ENCODE data around the gene WDR27.

WDR27 gene

DNA sequence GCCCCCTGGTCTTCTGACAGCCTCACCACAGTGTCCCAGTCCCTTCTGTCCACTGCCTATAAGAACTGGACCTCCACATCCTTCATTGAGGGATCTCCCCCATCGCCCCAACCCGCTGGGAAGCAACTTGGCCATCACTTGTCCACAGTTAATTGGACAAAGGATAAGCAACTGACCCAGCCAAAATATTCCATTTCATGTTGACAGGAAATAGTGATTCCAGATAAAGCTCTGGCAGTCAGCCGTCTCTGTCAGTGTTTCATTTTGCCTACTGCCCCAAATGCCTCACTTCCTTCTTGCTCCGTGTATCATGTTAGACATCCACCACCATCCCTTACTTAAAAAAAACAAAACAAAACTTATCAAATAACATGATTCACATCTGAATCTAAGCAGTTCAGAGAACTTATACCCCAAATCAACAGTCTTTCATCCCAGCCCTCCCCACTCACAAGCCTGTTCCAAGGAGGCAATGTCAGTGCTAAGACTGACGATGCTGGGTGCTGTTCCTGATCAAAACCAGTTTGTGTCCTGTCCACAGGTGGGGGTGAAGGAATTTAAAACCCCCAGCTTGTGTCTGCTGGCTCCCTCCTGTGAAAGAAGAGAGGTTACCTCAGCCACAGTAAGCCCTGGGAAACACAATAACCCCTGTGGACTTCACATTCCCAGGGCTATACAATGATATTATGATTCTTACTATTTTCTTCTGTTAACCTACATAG lies 162.5 kb downstream of the WDR27 start:
- Histone ChIP-seq H3K36me3 (ENCODE audit: insufficient read depth, low read length) (no peaks in the 10 kb centered on the region), H3K9me3 (ENCODE audit: insufficient read depth, low read depth, low read length) (peaks cover 9% of the 10 kb centered on the region; the same call in 1 of the 2 replicates), H3K9me2 (replicated peaks; ENCODE audit: low read depth, low read length) (no peaks in the 10 kb centered on the region), H3K27me3 (ENCODE audit: insufficient read depth, low read length, poor library complexity, severe bottlenecking) (no peaks in the 10 kb centered on the region), H4K20me1 (ENCODE audit: insufficient read depth, low read length, poor library complexity, severe bottlenecking) (no peaks in the 10 kb centered on the region), H3K4me1 (ENCODE audit: insufficient read depth, low read length, poor library complexity, severe bottlenecking) (no peaks in the 10 kb centered on the region), H3K4me3 (ENCODE audit: low read length, poor library complexity, severe bottlenecking) (no peak overlapping the region), H3F3A (ENCODE audit: low read depth) (no peaks in the 10 kb centered on the region), H3K79me2 (ENCODE audit: insufficient read depth, low read length) (no peaks in the 10 kb centered on the region), H2AFZ (ENCODE audit: low read length) (no peak overlapping the region), H3K9ac (ENCODE audit: low read depth, low read length, poor library complexity, severe bottlenecking) (no peak overlapping the region), H3K4me2 (ENCODE audit: low read depth, low read length, poor library complexity, severe bottlenecking) (no peak overlapping the region)
- TF ChIP-seq, protein P1, sequence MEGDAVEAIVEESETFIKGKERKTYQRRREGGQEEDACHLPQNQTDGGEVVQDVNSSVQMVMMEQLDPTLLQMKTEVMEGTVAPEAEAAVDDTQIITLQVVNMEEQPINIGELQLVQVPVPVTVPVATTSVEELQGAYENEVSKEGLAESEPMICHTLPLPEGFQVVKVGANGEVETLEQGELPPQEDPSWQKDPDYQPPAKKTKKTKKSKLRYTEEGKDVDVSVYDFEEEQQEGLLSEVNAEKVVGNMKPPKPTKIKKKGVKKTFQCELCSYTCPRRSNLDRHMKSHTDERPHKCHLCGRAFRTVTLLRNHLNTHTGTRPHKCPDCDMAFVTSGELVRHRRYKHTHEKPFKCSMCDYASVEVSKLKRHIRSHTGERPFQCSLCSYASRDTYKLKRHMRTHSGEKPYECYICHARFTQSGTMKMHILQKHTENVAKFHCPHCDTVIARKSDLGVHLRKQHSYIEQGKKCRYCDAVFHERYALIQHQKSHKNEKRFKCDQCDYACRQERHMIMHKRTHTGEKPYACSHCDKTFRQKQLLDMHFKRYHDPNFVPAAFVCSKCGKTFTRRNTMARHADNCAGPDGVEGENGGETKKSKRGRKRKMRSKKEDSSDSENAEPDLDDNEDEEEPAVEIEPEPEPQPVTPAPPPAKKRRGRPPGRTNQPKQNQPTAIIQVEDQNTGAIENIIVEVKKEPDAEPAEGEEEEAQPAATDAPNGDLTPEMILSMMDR (conservative IDR thresholded peaks at IDR 0.05; ENCODE audit: low read length), result no peak
- TF ChIP-seq EZH2phosphoT487 (IDR thresholded peaks at IDR 0.05; ENCODE audit: borderline replicate concordance), result no peak

- H3K4me2 ChIP-seq (ENCODE audit: low read depth, low read length, poor library complexity, severe bottlenecking), result no peak overlapping the region
Observed at GRCh38 chr6:169536446-169537170, 165.2 kb downstream of the WDR27 start.

DNA sequence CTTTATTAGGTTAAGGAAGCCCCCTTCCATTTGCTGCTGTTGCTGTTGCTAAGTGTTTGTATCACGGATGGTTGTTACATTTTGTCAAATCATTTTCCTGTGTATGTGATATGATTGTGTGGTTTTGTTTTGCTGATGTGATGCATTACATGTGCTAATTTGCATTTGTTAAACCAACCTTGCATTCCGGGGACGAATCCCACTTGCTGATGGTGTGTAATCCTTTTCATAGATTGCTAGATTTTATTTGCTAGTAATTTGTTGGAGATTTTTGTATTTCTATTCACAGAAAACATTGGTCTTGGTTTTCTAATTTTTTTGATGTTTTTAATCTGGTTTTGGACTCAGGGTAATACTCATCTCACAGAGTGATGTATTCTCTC lies 167.8 kb downstream of the WDR27 start:
- H3K9ac ChIP-seq (ENCODE audit: low read depth, low read length, poor library complexity, severe bottlenecking), result no peak overlapping the region
- no peaks in the 10 kb centered on the region for H4K20me1 ChIP-seq (ENCODE audit: insufficient read depth, low read length, poor library complexity, severe bottlenecking)
- TF ChIP-seq, protein P1 (conservative IDR thresholded peaks at IDR 0.05; ENCODE audit: low read length), result no peak
- no peak for TF ChIP-seq EZH2phosphoT487 (IDR thresholded peaks at IDR 0.05; ENCODE audit: borderline replicate concordance)
- no peaks in the 10 kb centered on the region for H3K4me1 ChIP-seq (ENCODE audit: insufficient read depth, low read length, poor library complexity, severe bottlenecking)
- no peaks in the 10 kb centered on the region for H3F3A ChIP-seq (ENCODE audit: low read depth)
- H3K4me3 ChIP-seq (ENCODE audit: low read length, poor library complexity, severe bottlenecking), result no peak overlapping the region
- H3K36me3 ChIP-seq (ENCODE audit: insufficient read depth, low read length), result no peaks in the 10 kb centered on the region
- no peaks in the 10 kb centered on the region for H3K79me2 ChIP-seq (ENCODE audit: insufficient read depth, low read length)
- H3K9me3 ChIP-seq (ENCODE audit: insufficient read depth, low read depth, low read length), result peaks cover 12% of the 10 kb centered on the region; the same call in 1 of the 2 replicates
- no peaks in the 10 kb centered on the region for H3K9me2 ChIP-seq (replicated peaks; ENCODE audit: low read depth, low read length)
- H2AFZ ChIP-seq (ENCODE audit: low read length), result no peak overlapping the region
- no peak overlapping the region for H3K4me2 ChIP-seq (ENCODE audit: low read depth, low read length, poor library complexity, severe bottlenecking)
- no peaks in the 10 kb centered on the region for H3K27me3 ChIP-seq (ENCODE audit: insufficient read depth, low read length, poor library complexity, severe bottlenecking)

More at GRCh38 chr6:169536446-169537170, 165.2 kb downstream of the WDR27 start:
- Histone ChIP-seq H3K36me3 (ENCODE audit: insufficient read depth, low read length) (no peaks in the 10 kb centered on the region), H3F3A (ENCODE audit: low read depth) (no peaks in the 10 kb centered on the region), H4K20me1 (ENCODE audit: insufficient read depth, low read length, poor library complexity, severe bottlenecking) (no peaks in the 10 kb centered on the region), H2AFZ (ENCODE audit: low read length) (no peak overlapping the region), H3K27me3 (ENCODE audit: insufficient read depth, low read length, poor library complexity, severe bottlenecking) (no peaks in the 10 kb centered on the region), H3K4me3 (ENCODE audit: low read length, poor library complexity, severe bottlenecking) (no peak overlapping the region), H3K9me3 (ENCODE audit: insufficient read depth, low read depth, low read length) (peaks cover 15% of the 10 kb centered on the region; the same call in 1 of the 2 replicates), H3K9ac (ENCODE audit: low read depth, low read length, poor library complexity, severe bottlenecking) (no peak overlapping the region), H3K79me2 (ENCODE audit: insufficient read depth, low read length) (no peaks in the 10 kb centered on the region), H3K9me2 (replicated peaks; ENCODE audit: low read depth, low read length) (no peaks in the 10 kb centered on the region), H3K4me1 (ENCODE audit: insufficient read depth, low read length, poor library complexity, severe bottlenecking) (no peaks in the 10 kb centered on the region)
- TF ChIP-seq, protein P1 (conservative IDR thresholded peaks at IDR 0.05; ENCODE audit: low read length), result no peak

Measured in Loucy (cell line).